Neural cell (in vitro differentiated cells): Measurements from ENCODE around the gene TRPV5. TPM values are rescaled to one million over a fixed set of nuclear protein-coding genes. Genes with fewer than 3 reads are reported as not detected.

Source experiments
- H2AFZ ChIP-seq: fragments of 200-600, 300-800 bp; sonication (generic), shearing (Covaris generic); 2 replicates; pipeline ENCODE4 v1.6.0; 2014; ENCODE audit warnings: low read depth, mild to moderate bottlenecking, antibody characterized with exemption, low read length, moderate library complexity
- H3F3A ChIP-seq: fragments of 200-600 bp; shearing (Covaris generic); 2 replicates; pipeline ENCODE4 v1.6.1; 2016; ENCODE audit warnings: mild to moderate bottlenecking, moderate library complexity, mixed read lengths, antibody characterized with exemption, low read length; ENCODE audit not compliant: insufficient read depth, poor library complexity, severe bottlenecking
- H3K27ac ChIP-seq: fragments of 200-600, 300-800 bp; sonication (generic), shearing (Covaris generic); 2 replicates; pipeline ENCODE4 v1.5.1; 2014; ENCODE audit warnings: mild to moderate bottlenecking, low read length, moderate library complexity
- H3K27me3 ChIP-seq: fragments of 300-800, 200-600 bp; sonication (generic), shearing (Covaris generic); 2 replicates; pipeline ENCODE4 v1.6.0; 2014; ENCODE audit warnings: mild to moderate bottlenecking, low read depth, low read length, moderate library complexity; ENCODE audit not compliant: insufficient read depth
- H3K36me3 ChIP-seq: fragments of 300-800, 200-600 bp; sonication (generic), shearing (Covaris generic); 2 replicates; pipeline ENCODE4 v1.5.1; 2014; ENCODE audit warnings: mild to moderate bottlenecking, antibody characterized with exemption, low read length, moderate library complexity; ENCODE audit not compliant: insufficient read depth
- H3K4me2 ChIP-seq: fragments of 300-800, 200-600 bp; sonication (generic), shearing (Covaris generic); 2 replicates; pipeline ENCODE4 v1.6.0; 2014; ENCODE audit warnings: mild to moderate bottlenecking, low read length
- H3K4me3 ChIP-seq: fragments of 300-800, 200-600 bp; sonication (generic), shearing (Covaris generic); 2 replicates; pipeline ENCODE4 v1.5.1; 2014; ENCODE audit warnings: mild to moderate bottlenecking, low read length, moderate library complexity
- H3K79me2 ChIP-seq: fragments of 200-600 bp; shearing (Covaris generic); replicated peaks from 2 replicates; pipeline ENCODE4 v1.6.0; 2014; ENCODE audit warnings: mild to moderate bottlenecking, low read length, moderate library complexity; ENCODE audit not compliant: insufficient read depth
- H3K9ac ChIP-seq: fragments of 300-800, 200-600 bp; sonication (generic), shearing (Covaris generic); 2 replicates; pipeline ENCODE4 v1.6.1; 2016; ENCODE audit warnings: mild to moderate bottlenecking, low read length, mixed read lengths
- H3K9me2 ChIP-seq: fragments of 200-600 bp; shearing (Covaris generic); 2 replicates; pipeline ENCODE4 v1.6.1; 2016; ENCODE audit warnings: mild to moderate bottlenecking, low read length, mixed read lengths; ENCODE audit not compliant: insufficient read depth
- H3K9me3 ChIP-seq: fragments of 200-600, 300-800 bp; sonication (generic), shearing (Covaris generic); 2 replicates; pipeline ENCODE4 v1.6.1; 2016; ENCODE audit warnings: mild to moderate bottlenecking, mixed run types, low read length, moderate library complexity, mixed read lengths
- H4K20me1 ChIP-seq: fragments of 200-600 bp; shearing (Covaris generic); 2 replicates; pipeline ENCODE4 v1.6.1; 2016; ENCODE audit warnings: mild to moderate bottlenecking, mixed run types; ENCODE audit not compliant: insufficient read depth
- EP300 ChIP-seq: fragments of 450-650 bp; conservative IDR thresholded peaks from 2 replicates; pipeline ENCODE4 v1.6.1; 2014; ENCODE audit warnings: antibody characterized with exemption, mild to moderate bottlenecking, moderate library complexity; ENCODE audit not compliant: poor library complexity, severe bottlenecking
- EZH2 ChIP-seq: fragments of 200-600, 300-800 bp; shearing (Covaris generic), sonication (generic); IDR thresholded peaks from 2 replicates; pipeline ENCODE4 v1.6.1; 2014; ENCODE audit warnings: antibody characterized with exemption, low read length, borderline replicate concordance, mild to moderate bottlenecking; ENCODE audit not compliant: insufficient read depth, poor library complexity, severe bottlenecking
- MXI1 ChIP-seq: fragments of 450-650 bp; conservative IDR thresholded peaks from 2 replicates; pipeline ENCODE4 v1.6.1; 2014; ENCODE audit warnings: antibody characterized with exemption, mild to moderate bottlenecking; ENCODE audit not compliant: poor library complexity, severe bottlenecking
- POLR2AphosphoS5 ChIP-seq: IDR thresholded peaks from 2 replicates; pipeline ENCODE4 v1.6.1; 2012
- RAD21 ChIP-seq: fragments of 450-650 bp; conservative IDR thresholded peaks from 2 replicates; pipeline ENCODE4 v1.6.1; 2014; ENCODE audit warnings: antibody characterized with exemption, mild to moderate bottlenecking, moderate library complexity
- REST ChIP-seq: IDR thresholded peaks from 2 replicates; pipeline ENCODE4 v1.6.1; 2012; ENCODE audit warnings: borderline replicate concordance
- SMC3 ChIP-seq: fragments of 450-650 bp; conservative IDR thresholded peaks from 2 replicates; pipeline ENCODE4 v1.6.1; 2014; ENCODE audit warnings: antibody characterized with exemption, mild to moderate bottlenecking, moderate library complexity; ENCODE audit not compliant: poor library complexity
- TAF1 ChIP-seq: IDR thresholded peaks from 2 replicates; pipeline ENCODE4 v1.6.1; 2012; ENCODE audit warnings: low read depth
- polyA plus RNA-seq: library from polyadenylated mRNA; depleted of rRNA; stranded (reverse); fragments of >200 nt; gene quantifications from 2 replicates; pipeline ENCODE4 v1.2.3, GENCODE V29; 2014
- TF ChIP-seq, protein P1 (sequence below): fragments of 450-650 bp; IDR thresholded peaks from 2 replicates; pipeline ENCODE4 v1.5.1; 2014; ENCODE audit warnings: antibody characterized with exemption, mild to moderate bottlenecking, moderate library complexity; ENCODE audit not compliant: poor library complexity, severe bottlenecking

The TRPV5 gene
- polyA plus RNA-seq, 1 donor from 2014 or later = not detected

GRCh38 chr7:142938611-142939010, 5.1 kb upstream of the TRPV5 start:
- Histone ChIP-seq H3K4me3 (no peak overlapping the region), H3K9ac (no peak overlapping the region), H3K27ac (no peak overlapping the region), H3K36me3 (no peaks in the 10 kb centered on the region), H2AFZ (no peak overlapping the region), H4K20me1 (no peaks in the 10 kb centered on the region), H3K4me2 (no peak overlapping the region), H3K9me3 (no peaks in the 10 kb centered on the region), H3K79me2 (no peaks in the 10 kb centered on the region), H3F3A (no peaks in the 10 kb centered on the region), H3K27me3 (no peaks in the 10 kb centered on the region), H3K9me2 (no peaks in the 10 kb centered on the region)
- no peak for TF ChIP-seq RAD21
- no peak for TF ChIP-seq TAF1
- no peak for TF ChIP-seq MXI1
- no peak for TF ChIP-seq REST
- no peak for TF ChIP-seq SMC3
- no peak for TF ChIP-seq EZH2
- TF ChIP-seq, protein P1, sequence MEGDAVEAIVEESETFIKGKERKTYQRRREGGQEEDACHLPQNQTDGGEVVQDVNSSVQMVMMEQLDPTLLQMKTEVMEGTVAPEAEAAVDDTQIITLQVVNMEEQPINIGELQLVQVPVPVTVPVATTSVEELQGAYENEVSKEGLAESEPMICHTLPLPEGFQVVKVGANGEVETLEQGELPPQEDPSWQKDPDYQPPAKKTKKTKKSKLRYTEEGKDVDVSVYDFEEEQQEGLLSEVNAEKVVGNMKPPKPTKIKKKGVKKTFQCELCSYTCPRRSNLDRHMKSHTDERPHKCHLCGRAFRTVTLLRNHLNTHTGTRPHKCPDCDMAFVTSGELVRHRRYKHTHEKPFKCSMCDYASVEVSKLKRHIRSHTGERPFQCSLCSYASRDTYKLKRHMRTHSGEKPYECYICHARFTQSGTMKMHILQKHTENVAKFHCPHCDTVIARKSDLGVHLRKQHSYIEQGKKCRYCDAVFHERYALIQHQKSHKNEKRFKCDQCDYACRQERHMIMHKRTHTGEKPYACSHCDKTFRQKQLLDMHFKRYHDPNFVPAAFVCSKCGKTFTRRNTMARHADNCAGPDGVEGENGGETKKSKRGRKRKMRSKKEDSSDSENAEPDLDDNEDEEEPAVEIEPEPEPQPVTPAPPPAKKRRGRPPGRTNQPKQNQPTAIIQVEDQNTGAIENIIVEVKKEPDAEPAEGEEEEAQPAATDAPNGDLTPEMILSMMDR = no peak

GRCh38 chr7:142935941-142936565, 2.5 kb upstream of the TRPV5 start:
- Histone ChIP-seq H3K79me2 (no peaks in the 10 kb centered on the region), H4K20me1 (no peaks in the 10 kb centered on the region), H3K9me3 (no peaks in the 10 kb centered on the region), H3K9ac (no peak overlapping the region), H3K4me2 (no peak overlapping the region), H2AFZ (no peak overlapping the region), H3K27ac (no peak overlapping the region), H3F3A (no peaks in the 10 kb centered on the region), H3K4me3 (no peak overlapping the region), H3K9me2 (no peaks in the 10 kb centered on the region), H3K36me3 (no peaks in the 10 kb centered on the region), H3K27me3 (no peaks in the 10 kb centered on the region)
- no peak for TF ChIP-seq EZH2
- TF ChIP-seq RAD21 = no peak
- no peak for TF ChIP-seq MXI1
- no peak for TF ChIP-seq SMC3
- TF ChIP-seq POLR2AphosphoS5 = no peak
- no peak for TF ChIP-seq EP300
- TF ChIP-seq TAF1 = no peak
- no peak for TF ChIP-seq REST
- TF ChIP-seq, protein P1 = no peak
